Measurements from ENCODE around the gene TRIAP1.
"Not testable (repeated sequence)": the region's sequence is repeated elsewhere in the genome, so short reads cannot be mapped to it uniquely, and the experiment has no call there.

TRIAP1 gene

DNA sequence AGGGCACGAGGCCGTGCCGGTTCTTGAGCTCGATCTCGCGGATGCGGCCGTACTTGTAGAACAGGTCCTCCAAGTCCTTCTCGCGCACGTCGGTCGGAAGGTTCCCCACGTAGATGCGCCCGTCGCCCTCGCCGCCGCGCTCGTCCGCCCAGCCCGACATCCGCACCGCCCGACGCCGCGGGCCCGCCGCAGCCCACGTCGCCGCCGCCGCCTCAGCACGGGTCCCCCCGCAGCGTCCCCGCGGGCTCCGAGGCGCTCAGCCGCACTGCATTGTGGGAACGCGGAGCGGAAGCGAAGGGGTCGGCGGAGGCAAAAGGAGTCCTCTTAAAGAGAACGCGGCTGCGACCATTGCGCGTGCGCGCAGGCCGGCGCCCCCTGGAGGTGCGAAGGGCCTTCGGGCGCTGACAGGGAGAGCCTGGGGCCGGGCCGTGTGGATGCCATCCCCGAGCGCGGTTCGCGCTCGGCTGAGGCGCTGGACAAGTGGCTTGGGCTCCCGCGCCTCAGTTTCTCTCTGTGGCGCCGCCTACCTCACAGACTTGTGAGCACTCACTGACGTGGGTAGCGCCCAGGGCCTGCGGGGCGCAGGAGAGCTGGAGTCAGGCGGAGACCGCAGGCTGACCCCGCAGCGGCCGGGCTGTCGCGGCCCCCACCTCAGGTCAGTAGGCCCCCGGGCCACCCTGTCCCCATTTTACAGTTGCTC lies 23.4 kb upstream of the TRIAP1 start, which contains the start of gene SRSF9:
Gene SRSF9, minus strand, starts transcription at position 299 of the 700 bp plus-strand sequence. Its CDS starts 139 bp downstream, at position 160.
- H3K4me3 ChIP-seq (ENCODE audit: low read length) = peak within 1 kb of the TSS; percentile 89
- DNase-seq (ENCODE audit: low read depth, low spot score) = peak; percentile 94

DNA sequence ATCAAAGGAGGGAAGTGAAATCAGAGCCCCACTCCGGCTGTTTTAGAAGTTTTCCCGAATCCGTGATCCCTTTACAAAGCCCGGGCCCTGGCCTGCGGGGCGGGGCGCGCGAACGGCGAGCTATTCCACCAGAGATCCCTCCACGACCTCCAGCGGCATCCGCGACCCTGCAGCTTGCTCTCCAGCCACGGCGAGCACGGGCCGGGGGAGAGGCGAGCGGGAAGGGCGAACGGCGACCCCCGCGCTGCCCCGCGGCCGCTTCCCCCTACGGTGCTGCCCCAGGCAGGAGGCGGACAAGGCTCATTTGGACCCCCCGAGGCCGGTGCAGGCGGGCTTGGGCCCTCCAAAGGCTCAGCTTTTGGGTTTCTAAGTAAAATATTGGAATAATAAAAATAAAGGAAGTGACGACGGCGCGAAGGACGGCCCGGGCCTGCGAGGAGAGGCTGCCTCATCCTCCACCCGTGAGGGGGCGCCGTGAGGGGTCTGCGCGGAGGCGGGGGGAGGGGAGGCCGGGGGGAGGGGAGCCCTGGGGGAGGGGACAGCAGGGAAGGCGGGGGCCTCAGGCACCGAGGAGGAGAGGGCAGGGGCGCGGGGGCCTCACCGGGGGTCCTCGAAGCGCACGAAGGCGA lies 22.8 kb upstream of the TRIAP1 start:
- H3K4me3 ChIP-seq (ENCODE audit: low read length) = peak overlapping the region; percentile 89
- no peak for DNase-seq (ENCODE audit: low read depth, low spot score)

- DNase-seq (ENCODE audit: low read depth, low spot score) = no peak
- peak overlapping the region; percentile 89 for H3K4me3 ChIP-seq (ENCODE audit: low read length)
These were observed 22.2 kb upstream of the TRIAP1 start for GRCh38 chr12:120468325-120468820.

DNA sequence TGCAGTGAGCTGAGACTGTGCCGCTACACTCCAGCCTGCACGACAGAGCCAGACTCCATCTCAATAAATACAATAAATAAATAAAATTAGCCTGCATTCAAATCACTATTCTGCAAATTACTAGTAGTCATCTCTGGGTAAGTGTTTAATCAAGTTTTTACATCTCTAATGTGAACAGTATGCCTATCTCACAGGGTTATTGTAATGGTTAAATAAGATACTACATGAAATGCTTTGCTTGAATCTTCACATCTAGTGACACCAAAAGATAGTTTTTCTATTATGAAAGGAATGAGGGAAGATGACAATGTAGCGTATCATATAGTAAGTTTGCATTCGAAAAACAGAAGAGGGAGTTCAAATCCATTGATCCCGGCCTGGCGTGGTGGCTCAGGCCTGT lies 21.3 kb upstream of the TRIAP1 start:
- DNase-seq (ENCODE audit: low read depth, low spot score) = no peak
- H3K4me3 ChIP-seq (ENCODE audit: low read length) = no peak overlapping the region

DNA sequence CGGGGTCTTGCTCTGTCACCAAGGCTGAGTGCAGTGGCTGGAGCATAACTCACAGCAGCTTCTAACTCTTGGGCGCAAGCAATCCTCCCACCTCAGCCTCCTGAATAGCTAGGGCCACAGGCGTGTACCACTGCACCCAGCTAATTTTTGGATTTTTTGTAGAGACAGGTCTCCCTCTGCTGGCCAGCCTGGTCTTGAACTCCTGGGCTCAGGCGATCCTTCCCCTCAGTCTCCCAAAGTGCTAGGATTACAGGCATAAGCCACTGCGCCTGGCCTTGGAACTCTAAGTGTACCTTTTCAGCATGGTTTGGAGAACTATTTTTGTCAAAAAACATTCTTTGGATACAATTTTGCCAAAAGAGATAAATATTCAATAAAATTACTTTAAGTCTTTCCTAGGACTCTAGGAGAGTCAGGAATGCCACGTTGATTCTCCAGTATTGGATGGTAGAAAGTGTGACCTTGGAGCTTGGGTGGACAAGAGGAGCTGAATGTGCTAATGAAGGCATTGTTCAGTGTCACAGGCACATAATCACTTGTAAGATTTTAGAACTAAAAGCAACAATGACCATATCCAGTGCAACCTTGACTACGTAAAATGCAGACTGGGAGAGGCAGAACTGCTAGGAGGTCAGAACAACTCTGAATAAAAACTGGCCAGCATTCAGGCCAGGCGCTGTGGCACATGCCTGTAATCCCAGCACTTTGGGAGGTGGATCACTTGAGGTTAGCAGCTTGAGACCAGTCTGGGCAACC lies 20.6 kb upstream of the TRIAP1 start:
- DNase-seq (ENCODE audit: low read depth, low spot score) = peak; percentile 36
- H3K4me3 ChIP-seq (ENCODE audit: low read length) = no peak overlapping the region

DNA sequence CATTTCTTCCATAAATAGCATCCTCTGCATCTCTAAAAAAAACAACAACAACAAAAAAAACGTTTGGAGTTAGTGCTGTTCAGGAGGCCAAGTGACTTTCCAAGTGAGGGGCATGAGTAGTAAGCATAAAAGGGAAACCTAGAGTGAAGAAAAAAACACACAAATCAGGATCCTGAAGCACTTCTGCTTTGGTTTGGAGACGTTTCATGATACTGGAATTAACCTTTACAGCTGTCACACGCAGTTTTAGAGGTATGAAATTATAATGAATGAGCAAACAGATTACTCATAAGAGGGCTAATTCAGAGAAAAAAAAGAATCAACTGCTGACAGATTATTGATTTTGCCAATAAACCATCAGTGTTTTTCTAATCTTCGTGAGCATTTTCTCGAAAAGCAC lies 19.6 kb upstream of the TRIAP1 start:
- H3K4me3 ChIP-seq (ENCODE audit: low read length) = no peak overlapping the region
- DNase-seq (ENCODE audit: low read depth, low spot score) = no peak

GRCh38 chr12:120463712-120464111 lies 17.5 kb upstream of the TRIAP1 start:
- no peak overlapping the region for H3K4me3 ChIP-seq (ENCODE audit: low read length)
- DNase-seq (ENCODE audit: low read depth, low spot score) = no peak

DNA sequence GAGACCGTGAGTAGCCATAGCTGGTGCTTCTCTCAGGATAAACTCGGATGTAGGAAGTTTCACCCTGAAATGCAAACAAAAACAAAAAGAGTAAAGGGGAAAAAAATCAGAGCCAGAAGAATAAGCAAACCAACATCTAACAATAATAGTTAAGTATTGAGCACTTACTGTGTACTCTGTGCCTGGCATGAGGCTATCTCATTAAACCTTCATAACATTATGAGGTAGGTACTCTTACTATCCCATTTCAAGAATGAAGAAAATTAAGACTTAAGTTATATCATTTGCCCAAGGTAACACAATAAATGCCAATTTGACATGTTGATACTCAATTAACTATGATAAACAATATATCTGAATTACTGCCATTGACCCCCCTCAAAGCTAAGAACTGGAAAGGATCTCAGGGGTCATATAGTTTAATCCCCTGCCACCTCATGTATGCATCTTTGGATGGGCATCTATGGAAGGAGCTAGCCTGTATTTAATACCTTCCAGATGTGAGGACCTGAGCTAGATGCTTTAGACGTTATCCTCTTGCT lies 16.0 kb upstream of the TRIAP1 start:
- DNase-seq (ENCODE audit: low read depth, low spot score) = no peak
- no peak overlapping the region for H3K4me3 ChIP-seq (ENCODE audit: low read length)

DNA sequence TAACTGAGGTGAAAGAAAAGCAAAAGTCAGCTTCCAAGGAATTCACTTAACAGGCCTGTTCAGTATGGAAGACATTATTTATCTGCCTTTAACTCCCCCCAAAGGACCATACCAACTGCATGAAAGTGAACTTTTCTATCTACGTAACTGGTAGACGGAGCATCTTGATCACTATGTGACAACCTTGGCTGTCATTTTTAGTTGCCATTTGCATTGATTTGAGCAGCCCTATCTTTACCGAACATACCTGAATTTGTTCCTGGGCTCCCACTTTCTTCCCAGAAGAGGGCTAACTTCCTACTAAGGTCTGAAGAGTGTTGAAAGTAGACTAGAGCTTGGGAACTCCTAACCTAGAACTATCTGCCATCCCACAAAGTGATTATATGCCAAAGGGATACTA lies 14.0 kb upstream of the TRIAP1 start:
- no peak overlapping the region for H3K4me3 ChIP-seq (ENCODE audit: low read length)
- no peak for DNase-seq (ENCODE audit: low read depth, low spot score)

GRCh38 chr12:120457133-120457532 lies 10.9 kb upstream of the TRIAP1 start:
- H3K4me3 ChIP-seq (ENCODE audit: low read length) = no peak overlapping the region
- peak; percentile 40 for DNase-seq (ENCODE audit: low read depth, low spot score)

DNA sequence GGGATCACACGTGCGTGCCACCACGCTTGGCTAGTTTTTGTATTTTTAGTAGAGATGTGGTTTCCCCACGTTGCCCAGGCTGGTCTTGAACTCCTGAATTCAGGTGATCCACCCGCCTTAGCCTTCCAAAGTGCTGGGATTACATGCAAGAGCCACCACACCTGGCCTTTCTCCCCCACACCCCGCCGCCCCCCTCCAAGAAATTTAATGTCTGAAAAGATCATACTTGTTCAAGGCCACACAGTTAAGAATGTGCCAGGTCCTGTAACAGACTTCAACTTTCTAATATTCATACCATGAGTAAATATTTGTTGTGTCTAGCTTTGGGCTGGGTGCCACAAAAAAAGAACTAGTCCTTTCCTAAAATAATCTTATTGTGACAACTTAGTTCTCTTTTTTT lies 9.1 kb upstream of the TRIAP1 start:
- H3K4me3 ChIP-seq (ENCODE audit: low read length) = no peak overlapping the region
- DNase-seq (ENCODE audit: low read depth, low spot score) = no peak

GRCh38 chr12:120453977-120454376 lies 7.8 kb upstream of the TRIAP1 start:
- peak; percentile 37 for DNase-seq (ENCODE audit: low read depth, low spot score)
- H3K4me3 ChIP-seq (ENCODE audit: low read length) = no peak overlapping the region

- no peak overlapping the region for H3K4me3 ChIP-seq (ENCODE audit: low read length)
- DNase-seq (ENCODE audit: low read depth, low spot score) = no peak
These were observed 7.0 kb upstream of the TRIAP1 start for GRCh38 chr12:120453060-120453750.

DNA sequence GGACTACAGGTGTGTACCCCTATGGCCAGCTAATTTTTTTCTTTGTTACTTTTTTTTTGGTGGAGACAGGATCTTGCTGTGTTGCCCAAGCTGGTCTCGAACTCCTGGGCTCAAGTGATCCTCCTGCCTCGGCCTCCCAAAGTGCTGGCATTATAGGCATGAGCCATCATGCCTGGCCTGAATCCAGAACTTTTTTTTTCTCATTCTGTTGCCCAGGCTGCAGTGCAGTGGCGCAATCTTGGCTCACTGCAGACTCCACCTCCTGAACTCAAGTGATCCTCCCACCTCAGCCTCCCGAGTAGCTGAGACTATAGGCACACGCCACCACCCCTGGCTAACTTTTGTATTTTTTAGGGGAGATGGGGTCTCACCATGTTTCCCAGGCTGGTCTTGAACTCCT lies 6.3 kb upstream of the TRIAP1 start:
- not testable (repeated sequence) for H3K4me3 ChIP-seq (ENCODE audit: low read length); DNase-seq (ENCODE audit: low read depth, low spot score)

DNA sequence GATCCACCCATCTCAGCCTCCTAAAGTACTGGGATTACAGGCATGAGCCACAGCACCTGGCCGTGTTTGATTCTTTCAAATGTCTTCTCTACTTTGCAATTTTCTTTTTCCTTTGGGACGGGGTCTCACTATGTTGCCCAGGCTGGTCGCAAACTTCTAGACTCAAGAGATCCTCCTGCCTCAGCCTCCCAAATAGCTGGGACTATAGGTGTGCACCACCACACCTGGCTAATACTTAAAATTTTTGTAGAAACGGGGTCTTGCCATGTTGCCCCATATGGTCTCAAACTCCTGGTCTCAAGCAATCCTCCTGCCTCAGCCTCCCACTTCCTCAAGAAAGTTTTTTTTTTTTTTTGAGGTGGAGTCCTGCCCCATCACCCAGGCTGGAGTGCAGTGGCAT lies 1.8 kb upstream of the TRIAP1 start:
- no peak for DNase-seq (ENCODE audit: low read depth, low spot score)
- no peak overlapping the region for H3K4me3 ChIP-seq (ENCODE audit: low read length)

DNA sequence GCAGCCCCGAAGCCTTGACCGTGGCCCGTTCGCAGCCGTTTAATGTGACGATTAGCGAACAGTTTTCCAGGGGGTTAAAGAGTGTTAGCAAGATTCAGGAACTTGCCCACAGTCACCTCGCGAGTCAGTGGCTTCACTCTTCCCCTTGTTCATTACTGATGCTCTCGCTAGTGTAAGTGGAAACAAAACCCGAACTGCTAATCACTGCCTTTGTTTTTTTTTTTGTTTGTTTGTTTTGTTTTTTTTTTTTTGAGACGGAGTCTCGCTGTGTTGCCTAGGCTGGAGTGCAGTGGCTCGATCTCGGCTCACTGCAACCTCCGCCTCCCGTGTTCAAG lies 627 bp upstream of the TRIAP1 start:
- DNase-seq (ENCODE audit: low read depth, low spot score) = not testable (repeated sequence)
- H3K4me3 ChIP-seq (ENCODE audit: low read length) = peak overlapping the region; percentile 98

DNA sequence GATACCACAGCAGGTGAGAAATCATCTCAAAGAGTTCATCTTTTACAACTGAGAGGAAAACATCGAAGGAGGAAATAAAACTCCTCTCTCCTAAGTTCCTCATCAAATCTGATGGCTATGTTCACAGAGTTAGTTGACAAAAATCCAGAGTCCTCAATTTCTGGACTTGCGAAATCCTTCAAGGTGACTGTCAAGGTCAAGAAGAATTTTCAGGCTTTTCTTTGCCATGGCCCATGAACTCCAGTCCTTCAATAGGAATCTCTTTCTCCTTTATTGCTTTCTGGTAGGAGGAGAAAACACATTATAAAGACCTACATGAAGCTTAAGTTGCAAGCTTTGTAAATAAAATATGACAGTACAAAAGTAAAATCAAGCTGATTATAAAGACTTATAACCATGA lies 1.5 kb downstream of the TRIAP1 start:
- no peak for DNase-seq (ENCODE audit: low read depth, low spot score)
- H3K4me3 ChIP-seq (ENCODE audit: low read length) = peak overlapping the region; percentile 98; the same call in 1 of the 2 replicates

DNA sequence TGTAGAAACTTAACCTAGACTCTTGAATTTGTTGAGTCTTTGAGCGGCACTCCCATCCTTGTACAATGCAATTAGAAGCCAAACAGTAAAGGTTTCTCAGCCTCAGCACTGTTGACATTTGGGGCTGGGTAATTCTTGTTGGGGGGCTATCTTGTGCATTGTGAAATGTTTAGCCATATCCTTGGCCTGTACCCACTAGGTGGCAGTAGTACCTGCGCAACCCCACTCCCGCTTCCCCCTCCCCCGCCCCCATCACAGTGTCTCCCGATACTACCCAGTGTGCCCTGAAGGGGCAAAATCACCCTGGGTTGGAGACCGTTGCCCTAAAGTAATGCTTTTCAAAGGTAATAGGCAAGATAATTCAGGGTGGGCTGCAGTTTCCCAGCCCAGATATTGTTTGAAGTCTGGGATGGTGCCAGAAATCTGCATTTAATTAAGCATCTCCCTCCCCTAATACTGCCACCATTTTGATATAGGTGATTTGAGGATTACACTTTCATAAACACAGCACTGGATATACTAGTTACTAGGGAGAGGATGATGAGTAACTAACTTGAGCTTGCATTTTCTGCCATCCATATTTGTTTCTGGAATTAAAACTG lies 6.4 kb downstream of the TRIAP1 start:
- H3K4me3 ChIP-seq (ENCODE audit: low read length) = peak overlapping the region; percentile 12; the same call in 1 of the 2 replicates
- peak; percentile 77 for DNase-seq (ENCODE audit: low read depth, low spot score)
